A549 (cell line): ENCODE results near the gene GGCX. TPM values are rescaled to one million over a fixed set of nuclear protein-coding genes. Genes with fewer than 3 reads are reported as not detected.
"Not testable (repeated sequence)": the region's sequence is repeated elsewhere in the genome, so short reads cannot be mapped to it uniquely, and the experiment has no call there.

Experiments
- ATAC-seq, 2 experiments: fragments of 200-7000 bp in 1 of 2; fragments of >200 bp in 1 of 2; cut with Nextera tagmentation in 1 of 2; cut with Tn5 transposase in 1 of 2; 3 replicates each; pipeline versions ENCODE4 v1.8.0 to v1.9.1; 2018 to 2020; ENCODE audit warnings: mild to moderate bottlenecking in 1 of 2, moderate library complexity in 1 of 2
- CTCF ChIA-PET: fragments of 300-600 bp; sonication (Branson Sonifier 250); formaldehyde crosslinking; extraction: SDS; loops from one replicate; lab custom pipeline; 2021; ENCODE audit warnings: antibody characterized with exemption, inconsistent platforms; lab: Yijun Ruan, JAX
- POLR2A ChIA-PET: fragments of 350-600 bp; formaldehyde crosslinking; extraction: SDS; loops from one replicate; lab custom pipeline; 2021; ENCODE audit warnings: antibody characterized with exemption, inconsistent platforms; lab: Yijun Ruan, JAX
- DNase-seq, 2 experiments: peaks; one replicate each; pipeline versions ENCODE4 v3.0.0 to v3.0.0-alpha.2; 2011 to 2016; ENCODE audit warnings: low read depth in 1 of 2, low spot score in 1 of 2
- FAIRE-seq: peaks from 2 replicates; lab custom pipeline; 2011; peaks lifted over from hg19 to GRCh38; lab: Jason Lieb, UNC
- H3K27ac ChIP-seq, 2 experiments: fragments of >200 bp; sonication (Bioruptor Twin); formaldehyde crosslinking; 3 replicates each; pipeline ENCODE4 v1.5.1; 2016 to 2017
- H3K4me1 ChIP-seq: fragments of >200 bp; sonication (Bioruptor Twin); formaldehyde crosslinking; 3 replicates; pipeline ENCODE4 v1.6.1; 2016
- H3K4me2 ChIP-seq: fragments of >200 bp; sonication (Bioruptor Twin); formaldehyde crosslinking; 3 replicates; pipeline ENCODE4 v1.6.1; 2016
- H3K4me3 ChIP-seq: fragments of >200 bp; sonication (Bioruptor Twin); formaldehyde crosslinking; 3 replicates; pipeline ENCODE4 v1.5.1; 2016
- H3K9me3 ChIP-seq: fragments of >200 bp; sonication (Bioruptor Twin); formaldehyde crosslinking; 3 replicates; pipeline ENCODE4 v1.6.1; 2016
- BHLHE40 ChIP-seq: IDR thresholded peaks from 2 replicates; pipeline ENCODE4 v1.6.1; 2012; ENCODE audit warnings: low read depth, low read length, inconsistent platforms
- CHD2 ChIP-seq: fragments of 150-350 bp; IDR thresholded peaks from 2 replicates; pipeline ENCODE4 v1.6.1; 2014; ENCODE audit warnings: low read length; ENCODE audit not compliant: partially characterized antibody
- E2F6 ChIP-seq: IDR thresholded peaks from 2 replicates; pipeline ENCODE4 v1.6.1; 2012; ENCODE audit warnings: low read depth, borderline replicate concordance
- EP300 ChIP-seq, 2 experiments: fragments of >200 bp; sonication (Bioruptor Twin); formaldehyde crosslinking; IDR thresholded peaks; 2 replicates in 1 of 2; 3 replicates in 1 of 2; pipeline ENCODE4 v1.6.1; 2016 to 2017
- HDAC2 ChIP-seq: fragments of 200-600 bp; sonication (generic); IDR thresholded peaks from 2 replicates; pipeline ENCODE4 v1.6.1; 2016
- HEYL ChIP-seq: fragments of 250-450 bp; sonication (Bioruptor Pico); IDR thresholded peaks from 2 replicates; pipeline ENCODE4 v1.8.0; 2021; ENCODE audit warnings: mild to moderate bottlenecking, moderate library complexity
- HOXA7 ChIP-seq: fragments of 250-450 bp; sonication (Bioruptor Pico); IDR thresholded peaks from 2 replicates; pipeline ENCODE4 v1.5.0; 2020; ENCODE audit warnings: mild to moderate bottlenecking, moderate library complexity
- NR3C1 ChIP-seq: fragments of >200 bp; sonication (Bioruptor Twin); formaldehyde crosslinking; IDR thresholded peaks from 3 replicates; pipeline ENCODE4 v1.6.1; 2017
- POLR2AphosphoS2 ChIP-seq: conservative IDR thresholded peaks from 2 replicates; pipeline ENCODE4 v1.6.1; 2012; ENCODE audit warnings: low read length, improper control_type of control experiment, inconsistent platforms
- RFX5 ChIP-seq: fragments of 450-650 bp; IDR thresholded peaks from 2 replicates; pipeline ENCODE4 v1.7.1; 2014; ENCODE audit warnings: antibody characterized with exemption, mild to moderate bottlenecking, moderate library complexity
- TFCP2L1 ChIP-seq: fragments of 250-450 bp; sonication (Bioruptor Pico); IDR thresholded peaks from 2 replicates; pipeline ENCODE4 v1.5.0; 2021; ENCODE audit warnings: mild to moderate bottlenecking
- TP53 ChIP-seq: fragments of 250-450 bp; sonication (Bioruptor Pico); IDR thresholded peaks from 2 replicates; pipeline ENCODE4 v1.5.0; 2021; ENCODE audit warnings: mild to moderate bottlenecking, moderate library complexity
- USF2 ChIP-seq: fragments of 450-650 bp; IDR thresholded peaks from 2 replicates; pipeline ENCODE4 v1.6.1; 2014; ENCODE audit warnings: antibody characterized with exemption
- ZSCAN20 ChIP-seq: fragments of 250-450 bp; sonication (Bioruptor Pico); IDR thresholded peaks from 2 replicates; pipeline ENCODE4 v1.8.0; 2022; ENCODE audit warnings: mild to moderate bottlenecking, moderate library complexity
- WGBS: methylation state at CpG from one replicate; pipeline ENCODE4 v1.1.6; 2017; ENCODE audit errors: missing lambda C conversion rate; 5-methylcytosine and 5-hydroxymethylcytosine counted together
- polyA plus RNA-seq, 4 experiments: library from polyadenylated mRNA; depleted of rRNA in 3 of 4; stranded (reverse); fragments of >200 nt; fragmentation: RNase III in 1 of 4; extraction: RNeasy Plus Mini Kit Qiagen cat#74134 plus additional on column Dnase treatment in 1 of 4; gene quantifications; 2 replicates in 3 of 4; 3 replicates in 1 of 4; pipeline ENCODE4 v1.2.3, GENCODE V29; 2011 to 2017

Gene GGCX
- polyA plus RNA-seq, 2 of the 4 experiments (the other 2 are of a cell fraction), result 39.0 to 55.1 TPM

GRCh38 chr2:85544915-85545779 lies 16.1 kb downstream of the GGCX start:
- not testable (repeated sequence) for FAIRE-seq, ATAC-seq, H3K27ac ChIP-seq, H3K9me3 ChIP-seq, H3K4me3 ChIP-seq, DNase-seq
- peaks cover 63% of the 10 kb centered on the region for H3K4me1 ChIP-seq
- ChIA-PET POLR2A (interaction anchor here (0.6 to 9.0 kb wide), 13 partner anchors 11 to 233 kb away, joined by 3 to 261 read pairs (median 4); partner anchors contain the start of genes RNF181 and SH2D6), CTCF (interaction anchor here (0.7 to 35.5 kb wide), 8 partner anchors 7 to 561 kb away, joined by 3 to 1185 read pairs (median 4); partner anchors contain the start of genes CAPG and SH2D6)
- WGBS, result 81% methylated on average over 5 of the region's 5 CpGs
- TF ChIP-seq POLR2AphosphoS2, result peak; percentile 77; the same call in 1 of the 2 replicates
- TF ChIP-seq TFCP2L1 (CRISPR knock-in tag), result peak; percentile 38; the same call in 1 of the 2 replicates
- peak overlapping the region; percentile 24; the same call in 2 of the 3 replicates for H3K4me2 ChIP-seq

GRCh38 chr2:85544254-85544691 lies 17.0 kb downstream of the GGCX start:
- H3K4me3 ChIP-seq, H3K9me3 ChIP-seq, ATAC-seq, FAIRE-seq, DNase-seq: not testable (repeated sequence)
- POLR2A ChIA-PET, result interaction anchor here (0.5 to 8.8 kb wide), 4 partner anchors 36 to 232 kb away, joined by 3 to 261 read pairs (median 6); partner anchors contain the start of gene SH2D6
- peak; percentile 89; the same call in 1 of the 2 replicates for TF ChIP-seq POLR2AphosphoS2
- 0 out of 2 replicates have a peak, but pooled peaks have one; percentile 53 for TF ChIP-seq TFCP2L1 (CRISPR knock-in tag)
- 83% methylated on average over 3 of the region's 3 CpGs for WGBS
- CTCF ChIA-PET, result interaction anchor here (0.7 to 35.5 kb wide), 6 partner anchors 8 to 560 kb away, joined by 3 to 1185 read pairs (median 3); partner anchors contain the start of genes CAPG and SH2D6
- Histone ChIP-seq H3K27ac (0 out of 6 replicates have a peak overlapping the region, but pooled peaks of 1 of the 2 experiments have one; percentile 3), H3K4me1 (peaks cover 57% of the 10 kb centered on the region), H3K4me2 (peak overlapping the region; percentile 24)

- ATAC-seq (no peak), DNase-seq (no peak), FAIRE-seq (no peak)
- Histone ChIP-seq H3K4me1 (peaks cover 57% of the 10 kb centered on the region), H3K9me3 (no peaks in the 10 kb centered on the region), H3K27ac (no peak overlapping the region), H3K4me2 (peak overlapping the region; percentile 92), H3K4me3 (peak overlapping the region; percentile 98)
- ChIA-PET CTCF (interaction anchor here (1.4 to 35.5 kb wide), 3 partner anchors 10 to 152 kb away, joined by 3 to 1185 read pairs (median 183); partner anchors contain the start of genes CAPG and SH2D6), POLR2A (interaction anchor here (2.5 to 8.8 kb wide), 2 partner anchors 105 to 121 kb away, joined by 7 to 261 read pairs; partner anchors contain the start of gene SH2D6)
- WGBS, result 71% methylated on average over 4 of the region's 4 CpGs
- TF ChIP-seq TP53 (CRISPR knock-in tag) (0 out of 2 replicates have a peak, but pooled peaks have one; percentile 38), EP300 (IDR thresholded peaks at IDR 0.05) (no peak), TFCP2L1 (CRISPR knock-in tag) (peak; percentile 83), HDAC2 (no peak), USF2 (no peak), E2F6 (no peak), NR3C1 (no peak), ZSCAN20 (CRISPR knock-in tag) (no peak), BHLHE40 (no peak), HEYL (CRISPR knock-in tag) (no peak), CHD2 (no peak), RFX5 (no peak), HOXA7 (CRISPR knock-in tag) (peak; percentile 10; the same call in 1 of the 2 replicates)
These were observed 18.5 kb downstream of the GGCX start for GRCh38 chr2:85542777-85543176.
